Trophoblast cell (in vitro differentiated cells and primary cell): Measurements from ENCODE around the gene KANSL1L.
A peak's percentile ranks its signal among the peaks of the same experiment; 100 is the strongest.

Experiments
- DNase-seq, 2 donors: peaks; one replicate each; pipeline ENCODE4 v3.0.0-alpha.2; 2016
- H2AFZ ChIP-seq: 2 replicates; pipeline ENCODE4 v1.6.1; 2013; ENCODE audit warnings: low read length, moderate library complexity, mild to moderate bottlenecking; ENCODE audit not compliant: insufficient read depth, poor library complexity
- H2AK5ac ChIP-seq: 2 replicates; pipeline ENCODE4 v1.6.1; 2013; ENCODE audit warnings: mild to moderate bottlenecking, low read length
- H2BK120ac ChIP-seq: 2 replicates; pipeline ENCODE4 v1.6.1; 2013; ENCODE audit warnings: low read length, mild to moderate bottlenecking, moderate library complexity; ENCODE audit not compliant: insufficient read depth, poor library complexity
- H2BK12ac ChIP-seq: 2 replicates; pipeline ENCODE4 v1.6.1; 2013; ENCODE audit warnings: mild to moderate bottlenecking, low read length, moderate library complexity
- H2BK5ac ChIP-seq: 2 replicates; pipeline ENCODE4 v1.6.1; 2013; ENCODE audit warnings: low read length, low read depth, moderate library complexity, mild to moderate bottlenecking; ENCODE audit not compliant: poor library complexity
- H3K14ac ChIP-seq: 2 replicates; pipeline ENCODE4 v1.6.1; 2013; ENCODE audit warnings: mild to moderate bottlenecking, low read length
- H3K18ac ChIP-seq: 2 replicates; pipeline ENCODE4 v1.6.1; 2013; ENCODE audit warnings: mild to moderate bottlenecking, low read length
- H3K23ac ChIP-seq: 2 replicates; pipeline ENCODE4 v1.6.1; 2013; ENCODE audit warnings: low read length
- H3K27ac ChIP-seq: 2 replicates; pipeline ENCODE4 v1.5.1; 2013; ENCODE audit warnings: low read depth, mild to moderate bottlenecking, inconsistent platforms, low read length, moderate library complexity
- H3K27me3 ChIP-seq: 2 replicates; pipeline ENCODE4 v1.6.1; 2013; ENCODE audit warnings: inconsistent platforms, mild to moderate bottlenecking, low read length, moderate library complexity; ENCODE audit not compliant: insufficient read depth
- H3K36me3 ChIP-seq, 2 experiments: 1 replicate in 1 of 2; 2 replicates in 1 of 2; pipeline ENCODE4 v1.6.1; 2013; ENCODE audit warnings: low read length in 2 of 2, mild to moderate bottlenecking in 2 of 2, moderate library complexity in 1 of 2; ENCODE audit not compliant: insufficient read depth in 2 of 2, control insufficient read depth in 1 of 2
- H3K4ac ChIP-seq: 2 replicates; pipeline ENCODE4 v1.6.1; 2013; ENCODE audit warnings: low read depth, mild to moderate bottlenecking, low read length, moderate library complexity
- H3K4me1 ChIP-seq, 2 experiments: 1 replicate in 1 of 2; 2 replicates in 1 of 2; pipeline ENCODE4 v1.6.1; 2013; ENCODE audit warnings: low read length in 2 of 2, mild to moderate bottlenecking in 2 of 2, moderate library complexity in 1 of 2; ENCODE audit not compliant: insufficient read depth in 2 of 2, control insufficient read depth in 1 of 2
- H3K4me2 ChIP-seq: 2 replicates; pipeline ENCODE4 v1.6.1; 2013; ENCODE audit warnings: inconsistent platforms, mild to moderate bottlenecking, low read length, moderate library complexity
- H3K4me3 ChIP-seq: 2 replicates; pipeline ENCODE4 v1.5.1; 2013; ENCODE audit warnings: mild to moderate bottlenecking, low read depth, low read length, inconsistent platforms
- H3K79me1 ChIP-seq: one replicate; pipeline ENCODE4 v1.6.1; 2013; ENCODE audit warnings: low read length
- H3K79me2 ChIP-seq: 2 replicates; pipeline ENCODE4 v1.6.1; 2013; ENCODE audit warnings: low read length, mild to moderate bottlenecking; ENCODE audit not compliant: control insufficient read depth, insufficient read depth, poor library complexity
- H3K9ac ChIP-seq: 2 replicates; pipeline ENCODE4 v1.6.1; 2013; ENCODE audit warnings: mild to moderate bottlenecking, low read length
- H3K9me3 ChIP-seq: 2 replicates; pipeline ENCODE4 v1.6.1; 2013; ENCODE audit warnings: low read depth, mild to moderate bottlenecking, control low read depth, inconsistent platforms, low read length; ENCODE audit not compliant: insufficient read depth
- H4K12ac ChIP-seq: 2 replicates; pipeline ENCODE4 v1.6.1; 2013; ENCODE audit warnings: low read depth, mild to moderate bottlenecking, low read length, moderate library complexity
- H4K8ac ChIP-seq: 2 replicates; pipeline ENCODE4 v1.6.1; 2013; ENCODE audit warnings: low read depth, mild to moderate bottlenecking, low read length, moderate library complexity
- H4K91ac ChIP-seq: one replicate; pipeline ENCODE4 v1.6.1; 2013; ENCODE audit warnings: low read depth, mild to moderate bottlenecking, low read length, moderate library complexity
- WGBS: extraction: QIAGEN DNeasy Blood & Tissue Kit; methylation state at CpG from one replicate; pipeline ENCODE4 v1.1.7; 2013; ENCODE audit warnings: missing lambda C conversion rate; ENCODE audit not compliant: insufficient read length, insufficient coverage; ENCODE audit errors: extremely low coverage; 5-methylcytosine and 5-hydroxymethylcytosine counted together

Gene KANSL1L

GRCh38 chr2:210009896-210010295, 161.3 kb downstream of the KANSL1L start:
- no CpG with 5 or more reads among the region's 3 CpGs for WGBS

GRCh38 chr2:210009126-210009525, 162.1 kb downstream of the KANSL1L start:
- no peak overlapping the region for H2AK5ac ChIP-seq
- no peak overlapping the region for H2BK120ac ChIP-seq
- H4K8ac ChIP-seq = no peak overlapping the region
- no peak overlapping the region for H4K91ac ChIP-seq
- H2AFZ ChIP-seq = no peak overlapping the region
- no peak overlapping the region for H3K4ac ChIP-seq
- H3K27ac ChIP-seq = no peak overlapping the region
- H4K12ac ChIP-seq = no peak overlapping the region
- H2BK5ac ChIP-seq = no peak overlapping the region
- H3K36me3 ChIP-seq = peaks cover 5 to 7% of the 10 kb centered on the region in 2 experiments
- H3K79me2 ChIP-seq = peaks cover 2% of the 10 kb centered on the region
- H3K9ac ChIP-seq = no peak overlapping the region
- no peak overlapping the region for H3K14ac ChIP-seq
- no peak overlapping the region for H3K18ac ChIP-seq
- no peaks in the 10 kb centered on the region for H3K79me1 ChIP-seq
- no peaks in the 10 kb centered on the region for H3K27me3 ChIP-seq
- no peaks in the 10 kb centered on the region for H3K9me3 ChIP-seq
- no peak overlapping the region for H3K4me3 ChIP-seq
- H2BK12ac ChIP-seq = no peak overlapping the region
- H3K23ac ChIP-seq = no peak overlapping the region
- DNase-seq = no peak
- H3K4me1 ChIP-seq = no peaks in the 10 kb centered on the region
- no peak overlapping the region for H3K4me2 ChIP-seq
- no CpG with 5 or more reads among the region's 6 CpGs for WGBS

More at GRCh38 chr2:210009896-210010295, 161.3 kb downstream of the KANSL1L start:
- no peak overlapping the region for H4K12ac ChIP-seq
- H3K4me2 ChIP-seq = no peak overlapping the region
- no peak overlapping the region for H2BK12ac ChIP-seq
- peak overlapping the region; percentile 86 for H3K4ac ChIP-seq
- H3K4me1 ChIP-seq = no peaks in the 10 kb centered on the region
- no peak overlapping the region for H3K23ac ChIP-seq
- no peak overlapping the region for H2BK5ac ChIP-seq
- no peak for DNase-seq
- no peaks in the 10 kb centered on the region for H3K9me3 ChIP-seq
- no peak overlapping the region for H3K14ac ChIP-seq
- H4K91ac ChIP-seq = no peak overlapping the region
- H3K79me1 ChIP-seq = no peaks in the 10 kb centered on the region
- no peak overlapping the region for H4K8ac ChIP-seq
- H3K27me3 ChIP-seq = no peaks in the 10 kb centered on the region
- H3K4me3 ChIP-seq = no peak overlapping the region
- no peak overlapping the region for H2AFZ ChIP-seq
- no peak overlapping the region for H2BK120ac ChIP-seq
- H3K79me2 ChIP-seq = no peaks in the 10 kb centered on the region
- no peak overlapping the region for H3K18ac ChIP-seq
- H3K9ac ChIP-seq = no peak overlapping the region
- peaks cover 7 to 8% of the 10 kb centered on the region in 2 experiments for H3K36me3 ChIP-seq
- H3K27ac ChIP-seq = no peak overlapping the region
- no peak overlapping the region for H2AK5ac ChIP-seq

- Histone ChIP-seq H2BK12ac (no peak overlapping the region), H2AK5ac (no peak overlapping the region), H2AFZ (no peak overlapping the region), H3K4me1 (no peaks in the 10 kb centered on the region), H4K91ac (no peak overlapping the region), H2BK5ac (no peak overlapping the region), H3K36me3 (peaks cover 4 to 5% of the 10 kb centered on the region in 2 experiments), H3K4me2 (no peak overlapping the region), H3K27ac (no peak overlapping the region), H3K27me3 (no peaks in the 10 kb centered on the region), H4K12ac (no peak overlapping the region), H3K79me2 (peaks cover 3% of the 10 kb centered on the region), H3K23ac (peak overlapping the region; percentile 61), H4K8ac (no peak overlapping the region), H3K4ac (no peak overlapping the region), H3K4me3 (no peak overlapping the region), H3K9me3 (no peaks in the 10 kb centered on the region), H2BK120ac (no peak overlapping the region), H3K9ac (no peak overlapping the region), H3K79me1 (no peaks in the 10 kb centered on the region), H3K18ac (no peak overlapping the region), H3K14ac (no peak overlapping the region)
- DNase-seq = peak; percentile 20 to 26
- no CpG with 5 or more reads among the region's 2 CpGs for WGBS
Measured at GRCh38 chr2:210007895-210008294, 163.3 kb downstream of the KANSL1L start.

GRCh38 chr2:210004881-210005280, 166.3 kb downstream of the KANSL1L start:
- Histone ChIP-seq H2AFZ (no peak overlapping the region), H3K27ac (no peak overlapping the region), H2BK120ac (no peak overlapping the region), H3K4ac (peak overlapping the region; percentile 76), H3K18ac (no peak overlapping the region), H3K79me2 (peaks cover 7% of the 10 kb centered on the region), H2BK5ac (no peak overlapping the region), H3K14ac (no peak overlapping the region), H3K4me2 (no peak overlapping the region), H3K27me3 (no peaks in the 10 kb centered on the region), H3K23ac (no peak overlapping the region), H4K8ac (no peak overlapping the region), H3K79me1 (peaks cover 4% of the 10 kb centered on the region), H2BK12ac (no peak overlapping the region), H2AK5ac (no peak overlapping the region), H4K91ac (no peak overlapping the region), H3K9ac (no peak overlapping the region), H4K12ac (no peak overlapping the region), H3K9me3 (no peaks in the 10 kb centered on the region), H3K36me3 (peaks cover 3% of the 10 kb centered on the region in 2 experiments), H3K4me1 (peaks cover 0 to 2% of the 10 kb centered on the region in 2 experiments), H3K4me3 (no peak overlapping the region)
- WGBS = no CpG with 5 or more reads among the region's 2 CpGs
- DNase-seq = peak in 1 of 2 donors; percentile 11
